GM21723 (cell line): ENCODE data around the gene SH3BP1.

Experiments used
- ATAC-seq: cut with Tn5 transposase; IDR thresholded peaks from one replicate; pipeline ENCODE4 v1.9.1; 2021; ENCODE audit warnings: mild to moderate bottlenecking, moderate library complexity; ENCODE audit not compliant: unreplicated experiment

Gene SH3BP1

GRCh38 chr22:37701141-37701786, 61.8 kb downstream of the SH3BP1 start:
- no peak for ATAC-seq

- no peak for ATAC-seq
Measured at GRCh38 chr22:37703906-37704305, 64.4 kb downstream of the SH3BP1 start.

GRCh38 chr22:37704645-37705044, 65.2 kb downstream of the SH3BP1 start:
- no peak for ATAC-seq

- no peak for ATAC-seq
Measured at GRCh38 chr22:37705205-37705604, 65.7 kb downstream of the SH3BP1 start.
